Astrocyte (in vitro differentiated cells and primary cell): ENCODE results near the gene RNF175. TPM values are rescaled to one million over a fixed set of nuclear protein-coding genes. Genes with fewer than 3 reads are reported as not detected.

ENCODE experiments used
- DNase-seq: peaks from one replicate; pipeline ENCODE4 v3.0.0-alpha.2; 2010; ENCODE audit warnings: low read depth
- FAIRE-seq: peaks from 2 replicates; lab custom pipeline; 2011; peaks lifted over from hg19 to GRCh38; lab: Jason Lieb, UNC
- H2AFZ ChIP-seq: 2 replicates; pipeline ENCODE4 v1.6.0; 2012; ENCODE audit warnings: low read depth, low read length, inconsistent platforms
- H3K27ac ChIP-seq: 2 replicates; pipeline ENCODE4 v1.5.1; 2011; ENCODE audit warnings: low read depth, low read length, inconsistent platforms
- H3K27me3 ChIP-seq: 2 replicates; pipeline ENCODE4 v1.6.0; 2011; ENCODE audit warnings: low read length, inconsistent platforms; ENCODE audit not compliant: insufficient read depth
- H3K36me3 ChIP-seq: 2 replicates; pipeline ENCODE4 v1.5.1; 2011; ENCODE audit warnings: low read length, inconsistent platforms; ENCODE audit not compliant: insufficient read depth
- H3K4me1 ChIP-seq: 2 replicates; pipeline ENCODE4 v1.5.1; 2011; ENCODE audit warnings: low read length, inconsistent platforms; ENCODE audit not compliant: insufficient read depth
- H3K4me2 ChIP-seq: 2 replicates; pipeline ENCODE4 v1.6.0; 2012; ENCODE audit warnings: low read length, inconsistent platforms
- H3K4me3 ChIP-seq: 2 replicates; pipeline ENCODE4 v1.5.1; 2011; ENCODE audit warnings: low read depth, mild to moderate bottlenecking, low read length, inconsistent platforms; ENCODE audit not compliant: insufficient read depth
- H3K79me2 ChIP-seq: 2 replicates; pipeline ENCODE4 v1.6.0; 2012; ENCODE audit warnings: mild to moderate bottlenecking, low read length, inconsistent platforms; ENCODE audit not compliant: insufficient read depth
- H3K9ac ChIP-seq: 2 replicates; pipeline ENCODE4 v1.6.0; 2012; ENCODE audit warnings: mild to moderate bottlenecking, low read length, inconsistent platforms
- H3K9me3 ChIP-seq: 2 replicates; pipeline ENCODE4 v1.5.1; 2012; ENCODE audit warnings: low read depth, mild to moderate bottlenecking, low read length, inconsistent platforms; ENCODE audit not compliant: insufficient read depth
- H4K20me1 ChIP-seq: 2 replicates; pipeline ENCODE4 v1.6.0; 2012; ENCODE audit warnings: low read length, inconsistent platforms; ENCODE audit not compliant: insufficient read depth
- H3K27ac Mint-ChIP-seq: one replicate; pipeline ENCODE4 v1.8.0; 2021; ENCODE audit warnings: mild to moderate bottlenecking, mixed read lengths; ENCODE audit not compliant: unreplicated experiment
- H3K27me3 Mint-ChIP-seq: one replicate; pipeline ENCODE4 v1.8.0; 2021; ENCODE audit warnings: low read depth, mixed read lengths; ENCODE audit not compliant: unreplicated experiment
- H3K36me3 Mint-ChIP-seq: one replicate; pipeline ENCODE4 v1.8.0; 2021; ENCODE audit warnings: low read depth, mixed read lengths; ENCODE audit not compliant: unreplicated experiment
- H3K4me1 Mint-ChIP-seq: one replicate; pipeline ENCODE4 v1.8.0; 2021; ENCODE audit warnings: low read depth, mixed read lengths; ENCODE audit not compliant: unreplicated experiment
- H3K4me3 Mint-ChIP-seq: one replicate; pipeline ENCODE4 v1.8.0; 2021; ENCODE audit warnings: mild to moderate bottlenecking, moderate library complexity, mixed read lengths; ENCODE audit not compliant: unreplicated experiment
- H3K9me3 Mint-ChIP-seq: one replicate; pipeline ENCODE4 v1.8.0; 2021; ENCODE audit warnings: mild to moderate bottlenecking, mixed read lengths; ENCODE audit not compliant: unreplicated experiment
- CTCF ChIP-seq: IDR thresholded peaks from 2 replicates; pipeline ENCODE4 v1.5.1; 2011; ENCODE audit warnings: low read depth, mild to moderate bottlenecking, inconsistent platforms, low read length, moderate library complexity; ENCODE audit not compliant: insufficient read depth
- EZH2 ChIP-seq: IDR thresholded peaks from 2 replicates; pipeline ENCODE4 v1.6.1; 2012; ENCODE audit warnings: mild to moderate bottlenecking, low read length, inconsistent platforms; ENCODE audit not compliant: insufficient read depth
- total RNA-seq: library from RNA; stranded (reverse); gene quantifications from 2 replicates; pipeline ENCODE4 v1.2.1, GENCODE V29; 2021

Gene RNF175
- total RNA-seq, 1 donor from 2014 or later: 1.0 TPM

GRCh38 chr4:153729895-153730294 lies 29.9 kb downstream of the RNF175 start:
- Histone ChIP-seq H3K4me2 (no peak overlapping the region), H3K36me3 (no peaks in the 10 kb centered on the region), H3K9ac (no peak overlapping the region), H3K79me2 (no peaks in the 10 kb centered on the region), H3K4me1 (no peaks in the 10 kb centered on the region), H3K9me3 (no peaks in the 10 kb centered on the region), H3K27ac (no peak overlapping the region), H2AFZ (no peak overlapping the region), H3K4me3 (no peak overlapping the region), H4K20me1 (no peaks in the 10 kb centered on the region), H3K27me3 (no peaks in the 10 kb centered on the region)
- Mint-ChIP-seq H3K36me3 (peaks cover 2% of the 10 kb centered on the region), H3K4me1 (peaks cover 3% of the 10 kb centered on the region), H3K27ac (no peak overlapping the region), H3K4me3 (no peak overlapping the region), H3K9me3 (no peaks in the 10 kb centered on the region), H3K27me3 (peaks cover 4% of the 10 kb centered on the region)
- TF ChIP-seq EZH2 (no peak), CTCF (no peak)
- DNase-seq (no peak), FAIRE-seq (no peak)

DNA sequence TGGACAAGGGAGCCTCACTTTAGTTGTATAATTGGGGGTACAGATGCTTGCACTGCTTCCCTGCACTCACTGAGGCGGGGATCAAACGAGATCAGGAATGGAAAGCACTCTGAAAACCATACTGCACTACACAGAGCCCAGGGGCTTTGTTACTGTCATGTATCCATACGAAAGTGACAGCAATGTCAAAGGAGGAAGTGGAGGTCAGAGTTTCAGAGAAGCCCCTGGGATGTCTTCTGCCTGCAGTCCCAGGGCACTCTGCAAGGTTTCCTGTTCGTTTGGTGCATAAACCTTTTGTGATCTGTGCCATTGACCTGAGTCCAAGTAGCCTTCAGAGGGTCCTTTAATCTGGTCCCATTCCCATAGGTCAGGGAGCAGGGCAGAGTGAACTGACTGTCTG lies 31.2 kb downstream of the RNF175 start:
- no peak for TF ChIP-seq EZH2
- no peak for TF ChIP-seq CTCF
- no peak overlapping the region for H2AFZ ChIP-seq
- H3K27ac ChIP-seq: no peak overlapping the region
- Mint-ChIP-seq H3K4me3 (no peak overlapping the region), H3K4me1 (peaks cover 3% of the 10 kb centered on the region), H3K27me3 (peaks cover 4% of the 10 kb centered on the region), H3K36me3 (peaks cover 2% of the 10 kb centered on the region), H3K9me3 (no peaks in the 10 kb centered on the region), H3K27ac (no peak overlapping the region)
- no peaks in the 10 kb centered on the region for H4K20me1 ChIP-seq
- no peak overlapping the region for H3K4me3 ChIP-seq
- H3K79me2 ChIP-seq: no peaks in the 10 kb centered on the region
- H3K4me2 ChIP-seq: no peak overlapping the region
- no peak overlapping the region for H3K9ac ChIP-seq
- FAIRE-seq: no peak
- H3K27me3 ChIP-seq: no peaks in the 10 kb centered on the region
- H3K9me3 ChIP-seq: no peaks in the 10 kb centered on the region
- no peaks in the 10 kb centered on the region for H3K36me3 ChIP-seq
- no peak for DNase-seq
- H3K4me1 ChIP-seq: no peaks in the 10 kb centered on the region

DNA sequence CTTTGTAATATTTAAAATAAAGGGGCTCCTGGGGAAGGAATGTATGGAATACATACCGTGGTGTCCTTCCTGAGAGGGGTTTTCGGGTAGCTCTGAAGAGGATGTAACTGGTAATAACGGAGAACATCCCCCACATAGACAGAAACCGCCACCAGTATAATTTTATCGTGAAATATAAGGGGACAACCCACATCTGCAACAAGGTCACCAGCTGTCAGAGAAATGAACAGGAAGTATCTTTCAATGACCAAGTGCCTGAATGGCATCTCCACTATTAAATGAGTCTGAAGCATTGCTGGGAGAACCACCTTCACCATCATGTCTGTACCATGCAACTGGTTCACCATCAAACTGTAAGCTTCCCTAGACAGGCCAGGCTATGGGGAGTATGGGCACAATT lies 31.7 kb downstream of the RNF175 start:
- Histone ChIP-seq H3K9me3 (no peaks in the 10 kb centered on the region), H3K27me3 (no peaks in the 10 kb centered on the region), H3K27ac (no peak overlapping the region), H3K4me3 (no peak overlapping the region), H2AFZ (no peak overlapping the region), H3K79me2 (no peaks in the 10 kb centered on the region), H4K20me1 (no peaks in the 10 kb centered on the region), H3K4me2 (no peak overlapping the region), H3K36me3 (no peaks in the 10 kb centered on the region), H3K9ac (no peak overlapping the region), H3K4me1 (no peaks in the 10 kb centered on the region)
- FAIRE-seq (no peak), DNase-seq (no peak)
- H3K27ac Mint-ChIP-seq: no peak overlapping the region
- H3K4me3 Mint-ChIP-seq: no peak overlapping the region
- TF ChIP-seq EZH2 (no peak), CTCF (no peak)
- H3K36me3 Mint-ChIP-seq: peaks cover 2% of the 10 kb centered on the region
- H3K9me3 Mint-ChIP-seq: no peaks in the 10 kb centered on the region
- peaks cover 4% of the 10 kb centered on the region for H3K27me3 Mint-ChIP-seq
- peaks cover 3% of the 10 kb centered on the region for H3K4me1 Mint-ChIP-seq
